ENCODE data around the gene ZGLP1. TPM values are rescaled to one million over a fixed set of nuclear protein-coding genes. Genes with fewer than 3 reads are reported as not detected.
"Not testable (repeated sequence)": the region's sequence is repeated elsewhere in the genome, so short reads cannot be mapped to it uniquely, and the experiment has no call there.

The ZGLP1 gene
- 0.22 and 0.40 TPM in 2 replicates for total RNA-seq

DNA sequence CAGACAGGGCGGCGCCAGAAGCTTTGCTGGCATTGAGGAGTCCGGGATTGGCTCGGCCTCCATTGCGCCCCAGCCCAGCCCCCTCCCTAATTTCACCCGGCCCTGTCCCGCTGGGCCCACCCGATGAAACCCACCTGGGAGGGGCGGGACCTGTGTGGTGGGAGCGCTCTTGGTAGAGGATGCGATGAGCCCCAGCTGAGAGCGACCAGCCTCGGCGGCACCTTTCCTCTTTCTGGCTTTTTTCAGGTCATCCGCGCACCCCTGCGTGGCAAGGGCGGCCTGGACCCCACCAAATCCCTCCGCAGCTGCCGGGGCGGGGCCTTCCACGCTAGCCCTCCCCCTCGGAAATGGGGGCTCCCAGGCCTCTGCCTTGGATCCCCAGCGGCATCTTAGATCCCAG, at the start of gene ZGLP1:
TSS of gene ZGLP1 (minus strand) at position 393 of the 400 bp plus-strand sequence.
- DNase-seq (ENCODE audit: low read depth in 2 of 2): no peak

GRCh38 chr19:10356431-10356830, 46.8 kb upstream of the ZGLP1 start:
- no peak for DNase-seq (ENCODE audit: low read depth in 2 of 2)

DNA sequence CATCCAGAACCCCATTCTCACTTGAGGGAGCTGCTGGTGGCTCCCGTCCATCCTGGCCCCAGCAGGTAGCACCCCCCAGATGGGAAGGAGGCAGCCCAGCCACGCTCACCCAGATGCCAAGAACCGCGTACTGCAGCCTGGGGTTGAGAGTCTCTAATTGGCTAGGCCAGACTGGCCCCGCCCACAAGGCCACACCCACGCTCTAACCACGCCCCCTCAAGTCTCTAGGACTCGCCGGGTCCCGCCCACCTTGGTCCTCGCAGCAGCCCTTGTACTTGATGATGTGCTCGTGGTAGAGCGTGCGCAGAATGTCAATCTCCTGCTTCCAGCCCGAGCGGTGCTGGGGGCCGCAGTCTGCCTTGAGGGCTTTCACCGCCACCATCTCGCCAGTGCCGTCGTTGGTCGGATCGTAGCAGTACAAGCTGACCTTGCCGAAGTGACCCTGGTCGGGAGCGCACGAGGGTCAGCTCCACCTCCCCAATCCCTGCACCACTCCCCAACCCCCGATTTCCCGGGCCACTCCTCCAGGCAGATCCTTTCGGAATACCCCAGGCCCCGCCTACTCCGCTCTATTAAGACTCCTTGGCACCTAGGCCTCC, 44.3 kb upstream of the ZGLP1 start:
- DNase-seq (ENCODE audit: low read depth in 2 of 2): peak in 1 of 2 donors; percentile 45

- no peak for DNase-seq (ENCODE audit: low read depth in 2 of 2)
These were observed 43.4 kb upstream of the ZGLP1 start for GRCh38 chr19:10352764-10353671.

DNA sequence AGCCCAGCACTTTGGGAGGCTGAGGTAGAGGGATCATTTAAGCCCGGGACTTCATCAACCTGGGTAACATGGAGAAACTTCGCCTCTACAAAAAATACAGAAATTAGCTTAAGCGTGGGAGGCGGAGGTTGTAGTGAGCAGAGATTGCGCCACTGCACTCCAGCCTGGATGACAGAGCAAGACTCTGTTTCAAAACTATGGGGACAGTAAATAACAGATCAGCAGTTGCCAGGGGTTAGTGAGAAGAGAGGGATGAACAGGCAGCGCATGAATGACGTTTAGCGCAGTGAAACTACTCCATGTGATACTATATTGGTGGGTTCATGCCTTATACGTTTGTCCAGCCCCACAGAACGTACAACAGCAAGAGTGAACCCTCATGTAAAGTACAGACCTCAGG, 36.9 kb upstream of the ZGLP1 start:
- DNase-seq (ENCODE audit: low read depth in 2 of 2): no peak

DNA sequence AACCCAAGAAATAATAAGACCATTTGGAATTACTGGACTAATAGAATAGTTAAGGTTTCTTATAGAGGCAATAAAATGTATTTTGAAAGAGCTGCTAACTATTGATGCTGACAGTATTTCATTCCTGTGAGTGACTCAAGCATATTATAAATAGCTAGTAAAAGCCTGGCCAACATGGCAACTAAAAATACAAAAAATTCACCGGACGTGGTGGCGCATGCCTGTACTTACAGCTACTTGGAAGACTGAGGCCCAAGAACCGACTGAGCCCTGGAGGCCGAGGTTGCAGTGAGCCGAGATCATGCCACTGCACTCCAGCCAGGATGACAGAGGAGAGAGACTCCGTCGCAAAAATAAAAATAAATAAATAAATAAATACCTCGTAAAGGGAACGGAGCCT, 35.2 kb upstream of the ZGLP1 start:
- DNase-seq (ENCODE audit: low read depth in 2 of 2): no peak

DNA sequence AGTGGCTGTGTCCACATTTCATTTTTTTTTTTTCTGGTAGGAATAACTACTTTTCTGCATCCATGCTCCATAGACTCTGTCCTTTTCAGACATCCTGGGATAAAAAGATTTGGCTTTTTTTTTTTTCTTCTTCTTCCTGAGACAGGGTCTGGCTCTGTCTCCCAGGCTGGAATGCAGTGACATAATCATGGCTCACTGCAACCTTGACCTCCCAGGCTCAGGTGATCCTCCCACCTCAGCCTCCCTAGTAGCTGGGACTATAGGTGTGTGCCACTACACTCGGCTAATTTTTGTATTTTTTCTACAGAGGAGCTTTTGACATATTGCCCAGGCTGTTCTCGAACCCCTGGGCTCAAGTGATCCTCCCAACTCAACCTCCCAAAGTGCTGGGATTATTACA, 33.9 kb upstream of the ZGLP1 start:
- DNase-seq (ENCODE audit: low read depth in 2 of 2): no peak

DNA sequence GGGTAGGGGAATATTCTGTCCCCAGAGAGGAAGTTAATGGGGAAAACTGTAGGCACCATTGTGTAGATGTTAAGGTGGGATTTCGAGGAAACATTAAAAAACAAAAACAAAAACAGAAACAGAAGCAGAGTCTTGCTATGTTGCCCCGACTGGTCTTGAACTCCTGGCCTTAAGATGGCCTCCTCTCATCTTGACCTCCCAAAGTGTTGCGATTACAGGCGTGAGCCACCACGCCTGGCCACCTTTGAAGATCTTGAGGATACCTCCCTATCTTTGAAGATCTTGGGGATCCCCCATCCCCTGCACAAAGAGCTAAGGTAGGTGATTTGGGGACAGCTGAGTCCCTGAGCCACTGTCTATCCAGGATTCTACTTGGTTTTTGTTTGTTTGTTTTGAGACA, 30.4 kb upstream of the ZGLP1 start:
- no peak for DNase-seq (ENCODE audit: low read depth in 2 of 2)

DNA sequence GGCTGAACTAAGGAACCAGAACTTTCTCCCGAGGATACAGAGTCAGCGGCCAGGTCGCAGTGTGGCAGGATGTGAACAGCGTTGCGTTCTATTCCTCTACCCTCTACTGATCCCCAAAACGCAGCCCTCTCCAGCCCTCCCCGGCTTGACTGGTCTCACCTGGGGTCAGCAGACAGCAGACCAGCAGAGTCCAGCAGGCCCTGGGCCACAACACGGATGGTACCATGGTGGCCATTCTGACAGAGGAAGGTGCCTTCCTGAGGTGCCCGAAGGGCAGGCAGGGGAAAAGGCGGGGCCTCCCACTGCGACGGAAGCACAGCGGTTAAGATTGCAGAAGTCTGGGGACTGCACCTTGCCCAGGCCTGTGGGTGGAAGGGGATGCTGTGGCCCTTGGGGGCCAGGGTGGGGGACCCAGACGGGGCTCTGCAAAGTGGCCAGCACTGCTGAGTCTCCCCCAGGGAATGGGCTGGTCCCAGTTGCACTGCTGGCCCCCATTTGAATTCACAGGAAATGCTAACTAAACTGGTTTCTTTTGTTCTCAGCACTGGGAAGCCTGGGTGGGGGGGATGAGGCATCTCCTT, 29.9 kb upstream of the ZGLP1 start, which contains the start of gene ICAM3:
TSS of gene ICAM3 (minus strand) at position 245 of the 581 bp plus-strand sequence. CDS start at position 235, 10 bp downstream.
- no peak for DNase-seq (ENCODE audit: low read depth in 2 of 2)

DNA sequence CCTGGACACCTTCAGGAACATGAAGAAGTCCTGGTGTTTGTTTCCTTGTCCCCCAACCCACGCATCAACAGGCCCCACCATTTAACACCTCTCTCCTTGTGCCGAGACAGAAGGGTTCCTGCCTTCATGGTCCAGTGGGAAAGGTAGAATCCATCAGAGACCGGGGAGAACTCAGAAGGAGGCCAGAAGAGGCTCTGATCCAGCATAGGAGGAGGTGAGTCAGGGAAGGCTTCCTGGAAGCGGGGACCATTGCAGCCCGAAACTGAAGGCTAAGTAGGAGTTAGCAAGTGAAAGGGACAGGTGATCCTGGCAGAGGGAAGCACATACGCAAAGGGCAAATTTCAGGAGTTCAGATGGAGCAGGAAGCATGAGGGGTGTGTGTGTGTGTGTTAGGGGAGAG, 29.3 kb upstream of the ZGLP1 start:
- no peak for DNase-seq (ENCODE audit: low read depth in 2 of 2)

GRCh38 chr19:10336725-10337124, 27.1 kb upstream of the ZGLP1 start:
- not testable (repeated sequence) for DNase-seq (ENCODE audit: low read depth in 2 of 2)

DNA sequence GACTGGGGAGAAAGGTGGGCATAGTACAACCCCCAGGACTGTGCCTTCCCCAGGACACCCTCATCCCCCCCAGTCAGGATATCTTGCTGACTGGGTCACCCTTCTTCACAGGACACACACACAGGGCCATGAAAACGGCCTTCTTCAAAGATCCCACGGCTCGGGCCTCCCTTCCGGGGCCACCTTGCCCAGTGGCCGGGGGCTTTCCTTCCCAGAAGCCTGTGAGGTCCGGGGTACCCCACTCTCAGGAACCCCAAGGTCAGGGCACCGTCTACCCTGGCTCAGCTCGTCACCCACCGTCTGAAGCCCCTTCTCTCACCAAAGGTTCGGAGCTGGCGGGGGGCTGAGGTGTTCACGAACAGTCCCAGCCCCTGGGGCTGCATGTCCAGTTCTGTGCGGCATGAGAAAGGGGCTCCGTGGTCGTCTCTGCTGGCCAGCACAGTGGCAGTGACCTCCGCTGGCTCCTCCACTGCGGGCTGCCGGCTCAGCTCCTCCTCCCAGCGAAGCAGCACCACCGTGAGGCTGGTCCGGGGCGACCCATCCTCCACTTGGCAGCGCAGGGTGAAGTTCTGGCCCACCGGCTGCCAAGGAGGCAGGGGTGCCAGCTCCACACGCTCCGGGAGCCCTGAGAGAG, 25.9 kb upstream of the ZGLP1 start:
- no peak for DNase-seq (ENCODE audit: low read depth in 2 of 2)

DNA sequence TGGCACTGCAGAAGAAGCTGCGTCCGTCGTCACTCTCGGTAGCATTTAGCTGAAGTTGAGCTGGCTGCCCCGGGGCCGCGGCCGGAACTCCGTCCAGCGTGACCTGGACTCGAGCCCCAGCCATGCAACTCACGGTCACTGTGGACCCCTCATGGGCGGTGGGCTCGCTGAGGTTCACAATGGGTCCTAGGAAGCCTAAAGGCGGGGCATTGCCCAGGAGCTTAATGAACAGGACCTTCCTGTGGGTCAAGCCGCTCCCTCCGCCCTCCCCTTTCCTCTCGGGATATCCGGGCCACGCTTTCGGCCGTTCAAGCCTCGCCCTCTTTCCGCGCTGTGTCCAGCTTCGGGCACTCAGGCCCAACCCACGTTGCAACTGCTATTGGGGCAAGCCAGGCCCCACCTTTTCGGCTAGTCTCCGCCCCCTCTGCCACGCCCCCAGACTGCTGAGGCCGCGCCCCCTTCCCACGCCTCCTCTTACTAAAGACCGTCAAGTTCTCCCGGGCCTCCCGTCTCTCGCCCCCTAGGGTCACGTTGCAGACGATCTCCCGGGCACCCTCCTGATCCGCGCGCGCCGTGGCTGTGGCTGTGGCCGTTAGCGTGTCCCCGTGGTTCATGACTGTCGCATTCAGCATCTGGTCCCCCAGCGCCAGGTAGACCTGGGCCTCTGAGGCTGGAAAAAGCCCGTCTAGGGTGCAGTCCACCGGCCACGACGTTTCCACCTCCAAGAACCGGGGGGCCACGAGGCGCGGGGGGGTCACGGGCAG, 25.2 kb upstream of the ZGLP1 start:
- peak; percentile 96 for DNase-seq (ENCODE audit: low read depth in 2 of 2)

DNA sequence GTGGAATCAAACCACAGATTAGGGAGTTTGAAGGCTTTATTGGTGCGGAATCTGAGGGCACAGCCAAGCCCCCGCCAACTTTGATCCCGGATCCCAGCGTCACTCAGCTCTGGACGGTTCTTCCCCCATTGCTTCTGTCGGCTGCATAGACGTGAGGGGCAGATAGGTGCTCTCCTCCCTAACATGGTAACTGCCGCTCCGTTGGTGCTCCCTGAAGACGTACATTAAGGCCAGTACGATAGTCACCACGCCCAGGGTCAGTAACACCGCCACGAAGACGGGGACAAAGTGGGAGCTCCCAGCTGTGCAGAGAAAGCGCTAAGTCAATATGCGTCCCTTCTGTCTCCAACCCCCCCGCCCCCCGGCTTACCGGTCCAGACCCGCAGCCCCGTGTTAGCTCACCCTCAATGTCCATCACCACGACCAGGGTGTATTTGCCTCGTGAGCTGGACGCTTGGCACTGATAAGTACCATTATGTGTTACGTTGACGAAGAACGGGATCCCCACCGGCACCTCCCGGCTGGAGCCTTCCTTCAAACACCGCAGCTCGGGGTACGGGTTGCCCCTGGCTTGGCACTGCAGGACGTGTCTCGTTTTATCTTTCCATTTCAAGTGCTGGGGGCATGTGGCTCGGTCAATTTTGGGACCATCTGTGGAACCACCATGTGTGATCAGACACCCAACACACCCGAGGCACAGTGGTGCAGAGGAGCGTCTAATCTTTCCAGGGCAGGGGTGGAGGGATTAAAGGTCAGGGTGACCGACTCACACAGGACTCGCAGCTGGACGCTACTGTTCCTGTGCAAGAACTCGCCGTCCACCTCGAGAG, 24.4 kb upstream of the ZGLP1 start:
- DNase-seq (ENCODE audit: low read depth in 2 of 2): peak in 1 of 2 donors; percentile 38

DNA sequence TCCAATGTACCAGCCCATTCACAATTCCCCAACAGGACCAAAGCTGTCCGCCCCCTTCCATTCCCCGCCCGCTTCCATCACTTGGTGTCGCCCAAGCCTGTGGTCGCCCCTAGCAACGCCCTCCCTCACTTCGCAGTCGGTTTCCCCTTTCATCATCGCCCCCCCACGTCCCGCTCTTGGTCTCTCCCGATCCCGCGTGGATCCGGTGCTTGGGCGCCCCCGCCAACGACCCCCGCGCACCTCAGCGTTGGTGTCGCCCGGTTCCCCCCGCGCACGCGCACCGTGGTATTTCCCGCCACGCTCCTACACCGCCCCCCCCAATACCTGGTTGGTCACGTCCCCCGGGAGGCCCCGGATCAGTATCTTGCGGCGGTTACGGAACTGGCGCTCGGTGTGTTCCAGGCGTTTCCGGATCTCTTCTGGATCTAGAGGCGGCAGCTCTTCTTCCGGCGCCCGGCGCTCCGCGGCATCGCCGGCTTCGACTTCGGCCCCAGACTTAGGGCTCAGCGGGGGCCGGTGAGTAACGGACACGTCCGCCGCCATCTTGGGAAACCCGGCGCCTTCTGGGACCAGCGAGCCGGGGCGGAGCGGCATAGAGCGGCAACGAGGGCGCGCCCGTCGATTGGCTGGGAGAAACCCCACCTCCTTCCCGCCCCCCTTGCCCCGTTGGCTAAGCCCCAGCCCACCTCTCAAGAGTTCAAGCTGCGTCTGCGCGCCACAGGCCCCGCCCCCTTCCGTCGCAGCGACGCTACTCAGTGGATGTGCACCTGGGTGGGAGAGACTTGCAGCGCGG, 23.5 kb upstream of the ZGLP1 start, which contains the start of gene RAVER1:
TSS of gene RAVER1 (minus strand) at position 565 of the 793 bp plus-strand sequence. CDS start at position 543, 22 bp downstream.
- DNase-seq (ENCODE audit: low read depth in 2 of 2): peak; percentile 99

DNA sequence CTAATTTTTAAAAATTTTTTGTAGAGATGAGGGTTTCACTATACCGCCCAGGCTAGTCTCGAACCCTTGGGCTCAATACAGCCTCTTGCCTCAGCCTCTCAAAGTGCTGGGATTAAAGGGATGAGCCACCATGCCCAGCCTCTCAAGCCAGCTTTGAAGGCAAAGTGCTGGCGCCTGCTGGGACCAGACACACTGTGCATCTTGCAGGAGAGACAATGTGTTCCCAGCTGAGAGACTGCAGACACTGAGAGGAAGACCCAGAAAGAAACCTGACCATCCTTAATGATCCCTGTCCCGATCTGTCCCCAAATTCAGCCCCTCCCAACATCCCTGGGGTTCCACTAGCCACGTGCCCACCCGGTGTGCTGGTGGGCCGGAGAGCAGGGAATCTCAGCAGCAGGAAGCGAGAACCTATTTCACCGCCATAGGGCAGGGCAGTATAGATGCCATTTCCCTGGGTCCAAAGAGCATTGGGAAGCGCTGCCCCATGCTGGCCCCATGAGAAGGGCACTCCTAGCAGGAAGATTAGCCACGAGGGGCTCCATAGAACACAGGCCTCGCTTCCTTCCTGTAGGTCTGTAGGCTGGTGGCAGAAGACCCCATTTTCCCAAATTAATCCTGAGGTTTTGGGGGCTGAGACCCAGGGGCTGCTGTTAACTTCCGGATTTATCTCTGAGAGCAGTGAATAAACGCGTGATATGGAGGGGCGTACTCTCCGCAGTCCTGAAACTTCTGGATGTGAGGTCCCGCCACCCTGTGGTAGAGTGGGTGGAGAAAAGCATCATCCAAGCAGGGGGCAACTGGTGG, 22.7 kb upstream of the ZGLP1 start:
- DNase-seq (ENCODE audit: low read depth in 2 of 2): no peak

GRCh38 chr19:10329555-10329954, 19.9 kb upstream of the ZGLP1 start:
- DNase-seq (ENCODE audit: low read depth in 2 of 2): no peak
